Thyroid gland (tissue), 4 donors: Measurements from ENCODE around the gene FAM124B. TPM values are rescaled to one million over a fixed set of nuclear protein-coding genes. Genes with fewer than 3 reads are reported as not detected.

Experiments
- DNase-seq, 2 donors: peaks; one replicate each; pipeline ENCODE4 v3.0.0-alpha.2; 2019
- H3K27ac ChIP-seq, 3 donors: fragments of 200-600 bp; sonication (generic); 1 replicate in 2 of 3; 2 replicates in 1 of 3; pipeline ENCODE4 v1.5.1; 2016 to 2019; ENCODE audit warnings: mild to moderate bottlenecking in 1 of 3, moderate library complexity in 1 of 3
- H3K27me3 ChIP-seq: fragments of 200-600 bp; sonication (generic); one replicate; pipeline ENCODE4 v1.5.1; 2019
- H3K36me3 ChIP-seq, 2 donors: fragments of 200-600 bp; sonication (generic); one replicate each; pipeline ENCODE4 v1.5.1; 2016 to 2019
- H3K4me1 ChIP-seq, 2 donors: fragments of 200-600 bp; sonication (generic); one replicate each; pipeline ENCODE4 v1.5.1; 2017 to 2019
- H3K4me3 ChIP-seq, 3 donors: fragments of 200-600 bp; sonication (generic); replicated peaks in 1 of 3; 1 replicate in 2 of 3; 2 replicates in 1 of 3; pipeline ENCODE4 v1.5.1; 2016; ENCODE audit warnings: mild to moderate bottlenecking in 1 of 3
- H3K9me3 ChIP-seq: fragments of 200-600 bp; sonication (generic); one replicate; pipeline ENCODE4 v1.5.1; 2017
- POLR2A ChIP-seq, 2 donors: fragments of 450-650 bp; IDR thresholded peaks; one replicate each; pipeline ENCODE4 v1.6.1; 2017; ENCODE audit warnings: antibody characterized with exemption in 2 of 2, mild to moderate bottlenecking in 2 of 2, moderate library complexity in 1 of 2
- WGBS, 2 donors: methylation state at CpG; one replicate each; pipeline ENCODE4 v1.1.5; 2017; 5-methylcytosine and 5-hydroxymethylcytosine counted together
- intact Hi-C: fragments of 100-400 bp; cut with DNase I; formaldehyde crosslinking; loops from one replicate; pipeline ENCODE4 v1.15.1; 2023
- total RNA-seq, 4 donors: library from RNA; depleted of rRNA; stranded (reverse); fragments of >200 nt; gene quantifications; one replicate each; pipeline ENCODE4 v1.2.3, GENCODE V29; 2016
- TF ChIP-seq, protein P1 (sequence below), 6 experiments: fragments of 200-600 bp in 3 of 6; fragments of 450-650 bp in 3 of 6; sonication (generic) in 3 of 6; IDR thresholded peaks; one replicate each; pipeline ENCODE4 v1.5.1; 2016 to 2019; ENCODE audit warnings: antibody characterized with exemption in 6 of 6, mild to moderate bottlenecking in 2 of 6, inconsistent platforms in 1 of 6, moderate library complexity in 1 of 6

FAM124B gene
- total RNA-seq, 4 donors from 2014 or later, result 0.88 to 2.7 (median 1.3) TPM

DNA sequence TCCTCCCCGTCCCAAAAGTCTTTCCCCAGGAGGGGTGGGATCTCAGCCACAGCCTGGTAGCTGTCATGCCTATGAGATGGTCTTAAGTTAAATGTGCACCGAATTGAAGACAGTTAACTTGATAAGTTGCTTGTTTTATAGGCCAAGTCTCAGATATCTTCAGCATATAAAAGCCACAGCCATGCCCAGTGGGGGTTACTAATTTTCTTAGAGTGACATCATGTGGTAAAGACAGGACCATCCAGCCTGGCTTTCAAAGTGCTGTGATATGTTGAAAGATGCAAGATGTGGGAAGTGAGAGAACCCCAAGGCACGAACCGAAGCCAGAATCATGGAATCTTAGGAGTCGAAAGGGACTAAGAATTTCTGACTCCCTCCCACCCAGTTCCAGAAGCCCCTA is 42.1 kb upstream of the FAM124B start:
- Histone ChIP-seq H3K4me1 (no peaks in the 10 kb centered on the region), H3K27me3 (no peaks in the 10 kb centered on the region), H3K4me3 (no peak overlapping the region), H3K36me3 (no peaks in the 10 kb centered on the region), H3K27ac (no peak overlapping the region), H3K9me3 (no peaks in the 10 kb centered on the region)
- no peak for DNase-seq
- TF ChIP-seq, protein P1, sequence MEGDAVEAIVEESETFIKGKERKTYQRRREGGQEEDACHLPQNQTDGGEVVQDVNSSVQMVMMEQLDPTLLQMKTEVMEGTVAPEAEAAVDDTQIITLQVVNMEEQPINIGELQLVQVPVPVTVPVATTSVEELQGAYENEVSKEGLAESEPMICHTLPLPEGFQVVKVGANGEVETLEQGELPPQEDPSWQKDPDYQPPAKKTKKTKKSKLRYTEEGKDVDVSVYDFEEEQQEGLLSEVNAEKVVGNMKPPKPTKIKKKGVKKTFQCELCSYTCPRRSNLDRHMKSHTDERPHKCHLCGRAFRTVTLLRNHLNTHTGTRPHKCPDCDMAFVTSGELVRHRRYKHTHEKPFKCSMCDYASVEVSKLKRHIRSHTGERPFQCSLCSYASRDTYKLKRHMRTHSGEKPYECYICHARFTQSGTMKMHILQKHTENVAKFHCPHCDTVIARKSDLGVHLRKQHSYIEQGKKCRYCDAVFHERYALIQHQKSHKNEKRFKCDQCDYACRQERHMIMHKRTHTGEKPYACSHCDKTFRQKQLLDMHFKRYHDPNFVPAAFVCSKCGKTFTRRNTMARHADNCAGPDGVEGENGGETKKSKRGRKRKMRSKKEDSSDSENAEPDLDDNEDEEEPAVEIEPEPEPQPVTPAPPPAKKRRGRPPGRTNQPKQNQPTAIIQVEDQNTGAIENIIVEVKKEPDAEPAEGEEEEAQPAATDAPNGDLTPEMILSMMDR (IDR thresholded peaks at IDR 0.05), result no peak
- TF ChIP-seq POLR2A (IDR thresholded peaks at IDR 0.05), result no peak
- intact Hi-C loops, result no loop called here
- 85 to 86% methylated on average over 5 of the region's 5 CpGs for WGBS, 2 donors

DNA sequence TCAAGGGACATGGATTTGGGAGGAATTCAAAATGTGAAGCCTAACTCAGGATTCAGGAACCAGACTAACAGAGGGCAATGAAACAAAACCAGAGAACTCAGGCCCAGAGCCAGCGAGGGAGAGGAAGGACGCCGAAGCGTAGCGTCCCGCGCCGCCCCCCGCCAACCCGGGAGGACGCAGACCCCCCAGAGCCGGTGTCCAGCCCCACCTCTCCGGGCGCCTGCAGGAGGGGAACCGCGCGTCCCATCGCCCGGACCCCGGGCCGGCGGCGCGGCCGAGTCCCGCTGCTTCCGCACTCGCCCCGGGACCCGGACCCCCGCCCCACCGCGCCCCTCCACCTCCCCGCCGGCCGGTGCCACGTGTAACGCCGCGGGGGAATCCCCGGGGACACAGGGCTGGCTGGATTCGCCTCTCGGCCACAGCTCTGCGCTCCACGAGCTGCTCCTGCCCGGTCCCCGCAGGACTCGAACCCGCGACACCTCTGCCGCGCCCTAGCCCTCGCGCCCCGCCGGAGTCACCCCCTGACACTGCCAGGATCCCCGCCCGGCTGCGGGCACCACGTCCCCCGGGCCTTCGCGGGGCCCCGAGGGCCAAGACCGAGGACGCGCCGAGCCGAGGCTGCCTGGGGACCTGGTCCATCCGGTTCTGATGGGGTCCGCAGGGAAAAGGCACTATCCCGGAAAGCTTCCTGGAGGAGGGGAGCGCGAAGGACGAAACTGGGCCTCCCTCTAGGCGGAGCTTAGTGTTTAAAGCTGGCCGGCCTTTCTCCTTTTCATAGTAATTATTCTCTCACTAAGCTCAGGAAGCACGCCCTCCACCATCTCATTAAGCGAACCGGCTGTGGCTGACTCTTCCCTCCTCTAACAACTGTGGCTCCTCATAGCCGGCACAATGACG is 40.4 kb upstream of the FAM124B start:
- H3K4me3 ChIP-seq, result peak overlapping the region; percentile 9 to 46 (median 21)
- no peak overlapping the region for H3K27ac ChIP-seq
- no peaks in the 10 kb centered on the region for H3K27me3 ChIP-seq
- peak; percentile 23 to 30 for DNase-seq
- TF ChIP-seq, protein P1 (IDR thresholded peaks at IDR 0.05), result no peak
- TF ChIP-seq POLR2A (IDR thresholded peaks at IDR 0.05), result no peak
- no peaks in the 10 kb centered on the region for H3K36me3 ChIP-seq
- 4 to 6% methylated on average over 21 to 24 of the region's 82 CpGs for WGBS, 2 donors
- H3K4me1 ChIP-seq, result no peaks in the 10 kb centered on the region
- H3K9me3 ChIP-seq, result no peaks in the 10 kb centered on the region
- intact Hi-C loops, result no loop called here

DNA sequence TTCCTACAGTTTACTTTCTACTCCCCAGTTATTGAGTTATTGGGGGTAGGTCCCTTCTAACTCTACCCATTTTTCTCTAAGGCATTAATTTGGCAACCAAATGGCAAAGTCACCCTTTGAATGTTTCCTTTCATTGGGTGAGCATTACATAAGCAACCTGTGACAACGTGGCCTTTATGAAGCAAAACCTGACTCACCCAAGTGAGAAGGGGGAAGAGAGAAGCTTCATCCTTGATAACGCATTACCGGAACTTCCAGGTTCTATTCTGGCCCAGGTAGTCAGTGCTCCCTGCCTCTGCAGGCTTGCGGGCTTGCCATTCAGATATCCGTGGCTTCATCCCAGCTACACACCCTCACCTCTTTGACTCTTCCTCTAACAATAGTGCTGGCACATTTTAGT is 39.1 kb upstream of the FAM124B start:
- intact Hi-C loops, result no loop called here
- no peak for DNase-seq
- H3K27me3 ChIP-seq, result no peaks in the 10 kb centered on the region
- H3K36me3 ChIP-seq, result no peaks in the 10 kb centered on the region
- no peak overlapping the region for H3K27ac ChIP-seq
- no peaks in the 10 kb centered on the region for H3K9me3 ChIP-seq
- H3K4me1 ChIP-seq, result no peaks in the 10 kb centered on the region
- TF ChIP-seq, protein P1 (IDR thresholded peaks at IDR 0.05), result no peak
- TF ChIP-seq POLR2A (IDR thresholded peaks at IDR 0.05), result no peak
- no peak overlapping the region for H3K4me3 ChIP-seq
- WGBS, 2 donors, result 66 to 80% methylated on average over 5 of the region's 5 CpGs

DNA sequence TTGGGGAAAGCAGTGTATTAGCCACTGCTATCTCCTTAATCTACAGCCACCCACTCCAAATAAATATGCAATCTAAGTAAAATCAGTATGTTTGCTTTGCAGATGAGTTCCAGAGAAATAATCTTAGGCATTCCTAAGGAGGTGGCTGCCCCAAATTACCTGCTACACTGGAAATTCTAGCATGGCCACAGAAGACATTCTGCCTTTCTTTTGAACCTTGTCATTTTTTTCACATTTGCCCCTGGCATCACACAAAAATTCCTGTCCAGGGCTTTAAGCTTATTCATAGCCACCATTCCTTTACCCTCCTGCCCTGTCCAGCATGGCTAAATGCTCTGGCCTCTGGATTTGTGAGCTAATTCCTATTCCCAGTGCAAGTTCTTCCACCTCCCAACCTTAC is 36.8 kb upstream of the FAM124B start:
- Histone ChIP-seq H3K27ac (no peak overlapping the region), H3K4me1 (no peaks in the 10 kb centered on the region), H3K9me3 (no peaks in the 10 kb centered on the region), H3K27me3 (no peaks in the 10 kb centered on the region), H3K4me3 (no peak overlapping the region), H3K36me3 (no peaks in the 10 kb centered on the region)
- no peak for TF ChIP-seq POLR2A (IDR thresholded peaks at IDR 0.05)
- TF ChIP-seq, protein P1 (IDR thresholded peaks at IDR 0.05), result no peak
- DNase-seq, result no peak
- intact Hi-C loops, result no loop called here

DNA sequence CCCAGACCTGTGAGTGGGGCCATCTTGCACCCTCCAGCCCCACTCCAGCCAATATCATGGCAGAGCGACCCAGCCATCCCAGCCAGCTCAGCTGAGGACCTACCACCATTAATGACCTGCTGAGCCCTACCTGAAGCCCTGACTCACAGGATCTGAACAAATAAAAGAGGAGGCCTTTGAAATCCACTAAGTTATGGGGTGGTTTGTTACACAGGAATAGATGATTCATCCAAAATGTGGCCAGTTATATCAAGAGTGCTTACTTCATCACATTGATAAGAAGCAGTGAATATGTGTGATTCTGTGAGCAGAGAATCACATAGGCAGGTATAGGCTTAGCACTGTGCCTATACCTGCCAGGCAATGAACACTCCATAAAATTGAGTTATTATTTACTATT is 34.7 kb upstream of the FAM124B start:
- DNase-seq, result no peak
- H3K27ac ChIP-seq, result no peak overlapping the region
- no peak for TF ChIP-seq POLR2A (IDR thresholded peaks at IDR 0.05)
- TF ChIP-seq, protein P1 (IDR thresholded peaks at IDR 0.05), result no peak
- no peaks in the 10 kb centered on the region for H3K36me3 ChIP-seq
- H3K27me3 ChIP-seq, result no peaks in the 10 kb centered on the region
- no peaks in the 10 kb centered on the region for H3K4me1 ChIP-seq
- H3K4me3 ChIP-seq, result no peak overlapping the region
- intact Hi-C loops, result no loop called here
- no peaks in the 10 kb centered on the region for H3K9me3 ChIP-seq
- WGBS, 2 donors, result 100% methylated on average over 1 of the region's 1 CpG
